ENCODE results near the gene KCNIP3. TPM values are rescaled to one million over a fixed set of nuclear protein-coding genes. Genes with fewer than 3 reads are reported as not detected.
"Not testable (repeated sequence)": the region's sequence is repeated elsewhere in the genome, so short reads cannot be mapped to it uniquely, and the experiment has no call there.

Gene KCNIP3
- total RNA-seq, 1 donor from 2014 or later: 6.0 TPM

- Mint-ChIP-seq H3K27ac (ENCODE audit: unreplicated experiment) (no peak overlapping the region), H3K9me3 (ENCODE audit: low read depth) (no peaks in the 10 kb centered on the region), H3K36me3 (ENCODE audit: low read depth) (no peaks in the 10 kb centered on the region), H3K4me1 (ENCODE audit: low read depth) (peaks cover 4% of the 10 kb centered on the region), H3K4me3 (ENCODE audit: unreplicated experiment) (no peak overlapping the region), H3K27me3 (ENCODE audit: low read depth) (peaks cover 2% of the 10 kb centered on the region)
- no peak for TF ChIP-seq CTCF (IDR thresholded peaks at IDR 0.05)
- no peak for DNase-seq (ENCODE audit: low spot score)
Observed at GRCh38 chr2:95392320-95392719, 95.2 kb downstream of the KCNIP3 start.

- Mint-ChIP-seq H3K27ac (ENCODE audit: unreplicated experiment) (no peak overlapping the region), H3K27me3 (ENCODE audit: low read depth) (no peaks in the 10 kb centered on the region), H3K9me3 (ENCODE audit: low read depth) (no peaks in the 10 kb centered on the region)
Observed at GRCh38 chr2:95392730-95393455, 95.7 kb downstream of the KCNIP3 start.

GRCh38 chr2:95393901-95394300 is 96.8 kb downstream of the KCNIP3 start:
- H3K4me3 Mint-ChIP-seq (ENCODE audit: unreplicated experiment): no peak overlapping the region
- no peak for DNase-seq (ENCODE audit: low spot score)
- TF ChIP-seq CTCF (IDR thresholded peaks at IDR 0.05): no peak
- no peak overlapping the region for H3K27ac Mint-ChIP-seq (ENCODE audit: unreplicated experiment)
- H3K4me1 Mint-ChIP-seq (ENCODE audit: low read depth): peaks cover 4% of the 10 kb centered on the region
- no peaks in the 10 kb centered on the region for H3K27me3 Mint-ChIP-seq (ENCODE audit: low read depth)
- no peaks in the 10 kb centered on the region for H3K9me3 Mint-ChIP-seq (ENCODE audit: low read depth)
- no peaks in the 10 kb centered on the region for H3K36me3 Mint-ChIP-seq (ENCODE audit: low read depth)

More at GRCh38 chr2:95392730-95393455, 95.7 kb downstream of the KCNIP3 start:
- TF ChIP-seq CTCF (IDR thresholded peaks at IDR 0.05): peak; percentile 37
- H3K36me3 Mint-ChIP-seq (ENCODE audit: low read depth): no peaks in the 10 kb centered on the region
- peaks cover 4% of the 10 kb centered on the region for H3K4me1 Mint-ChIP-seq (ENCODE audit: low read depth)
- no peak overlapping the region for H3K4me3 Mint-ChIP-seq (ENCODE audit: unreplicated experiment)
- no peak for DNase-seq (ENCODE audit: low spot score)

- no peak for TF ChIP-seq CTCF (IDR thresholded peaks at IDR 0.05)
- H3K27ac Mint-ChIP-seq (ENCODE audit: unreplicated experiment): no peak overlapping the region
- no peak for DNase-seq (ENCODE audit: low spot score)
- no peaks in the 10 kb centered on the region for H3K9me3 Mint-ChIP-seq (ENCODE audit: low read depth)
- H3K4me1 Mint-ChIP-seq (ENCODE audit: low read depth): peaks cover 25% of the 10 kb centered on the region
- no peaks in the 10 kb centered on the region for H3K27me3 Mint-ChIP-seq (ENCODE audit: low read depth)
- no peaks in the 10 kb centered on the region for H3K36me3 Mint-ChIP-seq (ENCODE audit: low read depth)
- no peak overlapping the region for H3K4me3 Mint-ChIP-seq (ENCODE audit: unreplicated experiment)
Observed at GRCh38 chr2:95399061-95399460, 101.9 kb downstream of the KCNIP3 start.

GRCh38 chr2:95401480-95401879 is 104.3 kb downstream of the KCNIP3 start:
- H3K27ac Mint-ChIP-seq (ENCODE audit: unreplicated experiment): no peak overlapping the region
- no peak for TF ChIP-seq CTCF (IDR thresholded peaks at IDR 0.05)
- H3K4me3 Mint-ChIP-seq (ENCODE audit: unreplicated experiment): peak overlapping the region; percentile 98
- no peaks in the 10 kb centered on the region for H3K36me3 Mint-ChIP-seq (ENCODE audit: low read depth)
- H3K27me3 Mint-ChIP-seq (ENCODE audit: low read depth): no peaks in the 10 kb centered on the region
- no peaks in the 10 kb centered on the region for H3K9me3 Mint-ChIP-seq (ENCODE audit: low read depth)
- peaks cover 25% of the 10 kb centered on the region for H3K4me1 Mint-ChIP-seq (ENCODE audit: low read depth)
- DNase-seq (ENCODE audit: low spot score): no peak

GRCh38 chr2:95402004-95402369 is 104.8 kb downstream of the KCNIP3 start:
- peak overlapping the region; percentile 98 for H3K27ac Mint-ChIP-seq (ENCODE audit: unreplicated experiment)

More at GRCh38 chr2:95402004-95402369, 104.8 kb downstream of the KCNIP3 start:
- H3K4me1 Mint-ChIP-seq (ENCODE audit: low read depth): peaks cover 25% of the 10 kb centered on the region
- peak overlapping the region; percentile 98 for H3K4me3 Mint-ChIP-seq (ENCODE audit: unreplicated experiment)
- H3K9me3 Mint-ChIP-seq (ENCODE audit: low read depth); H3K27me3 Mint-ChIP-seq (ENCODE audit: low read depth); H3K36me3 Mint-ChIP-seq (ENCODE audit: low read depth); DNase-seq (ENCODE audit: low spot score): not testable (repeated sequence)

Data from chondrocyte (in vitro differentiated cells).